Natural killer cell (primary cell): ENCODE measurements around the gene ACTL7A. TPM values are rescaled to one million over a fixed set of nuclear protein-coding genes. Genes with fewer than 3 reads are reported as not detected.
A peak's percentile ranks its signal among the peaks of the same experiment; 100 is the strongest.

Experiments used
- ATAC-seq, 3 donors: fragments of 150-1000 bp in 2 of 3; fragments of 200-7000 bp in 1 of 3; cut with Tn5 transposase; 1 replicate in 1 of 3; 2 replicates in 2 of 3; pipeline ENCODE4 v1.10.0; 2021; ENCODE audit warnings: mild to moderate bottlenecking in 2 of 3, moderate library complexity in 2 of 3
- DNase-seq, 2 donors: peaks; one replicate each; pipeline versions ENCODE4 v3.0.0 to v3.0.0-alpha.2; 2013 to 2021; ENCODE audit warnings: mixed read lengths in 1 of 2
- H3K27ac ChIP-seq: one replicate; pipeline ENCODE4 v1.5.1; 2013; ENCODE audit warnings: mild to moderate bottlenecking, low read length
- H3K27me3 ChIP-seq: one replicate; pipeline ENCODE4 v1.6.1; 2013; ENCODE audit warnings: low read length; ENCODE audit not compliant: control insufficient read depth, insufficient read depth
- H3K36me3 ChIP-seq: one replicate; pipeline ENCODE4 v1.6.1; 2013; ENCODE audit warnings: low read length; ENCODE audit not compliant: control insufficient read depth, insufficient read depth
- H3K4me1 ChIP-seq: one replicate; pipeline ENCODE4 v1.6.1; 2013; ENCODE audit warnings: low read length; ENCODE audit not compliant: control insufficient read depth, insufficient read depth
- H3K4me3 ChIP-seq: one replicate; pipeline ENCODE4 v1.5.1; 2013; ENCODE audit warnings: low read length
- H3K9me3 ChIP-seq: one replicate; pipeline ENCODE4 v1.6.1; 2013; ENCODE audit warnings: low read length; ENCODE audit not compliant: control insufficient read depth, insufficient read depth
- H3K27ac Mint-ChIP-seq, 2 donors: one replicate each; pipeline ENCODE4 v1.8.0; 2022; ENCODE audit warnings: mild to moderate bottlenecking in 2 of 2, mixed read lengths in 2 of 2, moderate library complexity in 1 of 2
- H3K27me3 Mint-ChIP-seq, 2 donors: one replicate each; pipeline ENCODE4 v1.8.0; 2022; ENCODE audit warnings: low read depth in 2 of 2, mixed read lengths in 2 of 2
- H3K36me3 Mint-ChIP-seq: one replicate; pipeline ENCODE4 v1.8.0; 2022; ENCODE audit warnings: mixed read lengths
- H3K4me1 Mint-ChIP-seq, 2 donors: one replicate each; pipeline ENCODE4 v1.8.0; 2022; ENCODE audit warnings: mixed read lengths in 2 of 2
- H3K4me3 Mint-ChIP-seq: one replicate; pipeline ENCODE4 v1.8.0; 2022; ENCODE audit warnings: mild to moderate bottlenecking, moderate library complexity, mixed read lengths
- H3K9me3 Mint-ChIP-seq, 2 donors: one replicate each; pipeline ENCODE4 v1.8.0; 2022; ENCODE audit warnings: mixed read lengths in 2 of 2
- CTCF ChIP-seq: fragments of 200-600 bp; IDR thresholded peaks from one replicate; pipeline ENCODE4 v1.8.0; 2022; ENCODE audit warnings: antibody characterized with exemption
- WGBS: methylation state at CpG from one replicate; pipeline ENCODE4 v1.1.7; 2013; ENCODE audit warnings: missing lambda C conversion rate; ENCODE audit not compliant: insufficient coverage; 5-methylcytosine and 5-hydroxymethylcytosine counted together
- intact Hi-C: fragments of 100-400 bp; cut with micrococcal nuclease; formaldehyde crosslinking; loops from one replicate; pipeline ENCODE4 v1.14.2; 2022
- total RNA-seq, 4 donors: library from RNA; stranded (reverse); fragments of 120-200 nt in 1 of 4; gene quantifications; one replicate each; pipeline versions ENCODE4 v1.2.3 to v1.2.4, GENCODE V29; 2013 to 2022

ACTL7A gene
- total RNA-seq, 3 donors from 2014 or later (not counting 1 experiment from before 2014, with no cell fraction given) = not detected

DNA sequence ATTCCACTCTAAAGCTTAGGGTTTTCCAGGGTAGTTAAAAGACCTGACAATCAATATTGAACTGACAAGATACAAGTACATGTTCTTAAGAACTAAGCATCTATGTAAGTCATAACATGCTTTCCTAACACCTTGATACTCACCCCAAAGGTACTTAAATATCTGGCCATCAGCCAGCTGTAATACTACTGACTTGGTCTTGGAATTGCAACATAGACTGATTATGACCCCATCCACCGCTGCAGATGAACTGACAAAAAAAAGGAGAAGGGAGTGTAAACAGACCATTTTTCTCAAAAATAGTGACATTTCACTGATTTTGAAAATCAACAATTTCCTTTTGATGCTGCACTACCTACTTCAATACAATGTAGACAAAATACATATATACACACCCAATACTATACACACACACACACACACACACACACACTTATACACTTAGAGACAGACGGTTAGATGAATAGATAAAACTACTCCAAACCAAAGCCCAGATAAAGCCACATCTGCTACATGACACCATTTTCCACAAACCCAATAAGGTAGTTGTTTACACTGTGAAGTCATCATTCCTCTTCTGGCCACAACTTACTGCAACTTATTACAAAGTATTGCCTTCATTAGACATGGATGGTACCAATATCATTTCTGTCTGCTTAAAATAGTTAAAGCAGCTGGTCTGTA lies 41.5 kb downstream of the ACTL7A start:
- WGBS = 87% methylated on average over 2 of the region's 2 CpGs
- TF ChIP-seq CTCF = no peak
- Histone ChIP-seq H3K4me1 (no peaks in the 10 kb centered on the region), H3K4me3 (no peak overlapping the region), H3K27ac (no peak overlapping the region), H3K9me3 (no peaks in the 10 kb centered on the region), H3K27me3 (no peaks in the 10 kb centered on the region), H3K36me3 (peaks cover 89% of the 10 kb centered on the region)
- ATAC-seq (peak in 1 of 3 donors; percentile 64), DNase-seq (no peak)
- Mint-ChIP-seq H3K4me3 (no peak overlapping the region), H3K4me1 (no peaks in the 10 kb centered on the region), H3K27me3 (no peaks in the 10 kb centered on the region), H3K27ac (no peak overlapping the region), H3K9me3 (no peaks in the 10 kb centered on the region), H3K36me3 (peaks cover 32% of the 10 kb centered on the region)
- intact Hi-C loops = no loop called here

- H3K4me1 ChIP-seq = no peaks in the 10 kb centered on the region
- Mint-ChIP-seq H3K4me1 (no peaks in the 10 kb centered on the region), H3K36me3 (peaks cover 38% of the 10 kb centered on the region), H3K4me3 (no peak overlapping the region), H3K27me3 (no peaks in the 10 kb centered on the region), H3K27ac (no peak overlapping the region), H3K9me3 (no peaks in the 10 kb centered on the region)
- no peak for DNase-seq
- no peak overlapping the region for H3K27ac ChIP-seq
- no peak for ATAC-seq
- 100% methylated on average over 1 of the region's 3 CpGs for WGBS
- no peak overlapping the region for H3K4me3 ChIP-seq
- H3K27me3 ChIP-seq = no peaks in the 10 kb centered on the region
- H3K36me3 ChIP-seq = peaks cover 91% of the 10 kb centered on the region
- no peak for TF ChIP-seq CTCF
- intact Hi-C loops = no loop called here
- H3K9me3 ChIP-seq = no peaks in the 10 kb centered on the region
Observed at GRCh38 chr9:108904161-108904560, 42.1 kb downstream of the ACTL7A start.

DNA sequence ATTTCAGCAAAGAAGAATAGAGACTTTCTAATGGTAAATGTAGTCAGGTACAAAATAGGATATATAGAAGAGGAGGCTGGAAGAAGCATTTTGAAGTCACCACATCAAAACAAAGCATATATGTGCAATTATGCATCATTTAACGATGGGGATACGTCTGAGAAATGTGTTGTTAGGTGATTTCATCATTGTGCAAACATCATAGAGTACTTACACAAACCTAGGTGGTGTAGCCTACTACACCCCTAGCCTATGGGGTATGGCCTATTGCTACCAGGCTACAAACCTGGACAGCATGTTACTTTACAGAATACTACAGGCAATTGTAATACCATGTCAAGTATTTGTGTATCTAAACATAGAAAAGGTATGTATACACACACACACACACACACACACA lies 43.4 kb downstream of the ACTL7A start:
- Histone ChIP-seq H3K4me3 (no peak overlapping the region), H3K4me1 (no peaks in the 10 kb centered on the region), H3K9me3 (no peaks in the 10 kb centered on the region), H3K27ac (no peak overlapping the region), H3K36me3 (peaks cover 90% of the 10 kb centered on the region), H3K27me3 (no peaks in the 10 kb centered on the region)
- peaks cover 3% of the 10 kb centered on the region in 2 donors for H3K4me1 Mint-ChIP-seq
- ATAC-seq (no peak), DNase-seq (no peak)
- WGBS = 100% methylated on average over 1 of the region's 2 CpGs
- no peaks in the 10 kb centered on the region for H3K9me3 Mint-ChIP-seq
- intact Hi-C loops = no loop called here
- peaks cover 48% of the 10 kb centered on the region for H3K36me3 Mint-ChIP-seq
- no peak for TF ChIP-seq CTCF
- no peak overlapping the region for H3K4me3 Mint-ChIP-seq
- H3K27ac Mint-ChIP-seq = no peak overlapping the region
- H3K27me3 Mint-ChIP-seq = no peaks in the 10 kb centered on the region

DNA sequence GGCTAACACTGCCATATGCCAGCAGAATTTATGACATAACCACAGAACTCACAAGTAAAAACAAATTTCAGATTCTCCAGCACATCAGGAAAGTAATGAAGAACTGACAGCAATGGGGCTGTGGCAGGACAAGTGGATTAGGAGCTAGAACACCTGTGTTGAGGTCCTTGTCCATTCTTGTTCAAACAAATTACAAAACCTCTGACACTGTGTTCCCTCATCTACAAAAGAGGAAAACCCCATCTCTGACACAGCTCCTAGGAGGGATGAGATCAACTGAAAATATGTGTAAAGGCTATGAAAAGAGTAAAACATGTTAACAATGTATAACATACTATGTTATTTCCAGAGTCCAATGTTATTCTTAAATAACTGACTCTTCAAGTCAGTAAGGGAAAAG lies 48.3 kb downstream of the ACTL7A start:
- Histone ChIP-seq H3K27me3 (no peaks in the 10 kb centered on the region), H3K4me1 (peaks cover 12% of the 10 kb centered on the region), H3K9me3 (no peaks in the 10 kb centered on the region), H3K4me3 (no peak overlapping the region), H3K36me3 (peaks cover 60% of the 10 kb centered on the region), H3K27ac (no peak overlapping the region)
- peak overlapping the region; percentile 75 to 83 for H3K27ac Mint-ChIP-seq
- peaks cover 40% of the 10 kb centered on the region for H3K36me3 Mint-ChIP-seq
- no peak for TF ChIP-seq CTCF
- DNase-seq (no peak), ATAC-seq (no peak)
- no peaks in the 10 kb centered on the region for H3K9me3 Mint-ChIP-seq
- peaks cover 21 to 22% of the 10 kb centered on the region in 2 donors for H3K4me1 Mint-ChIP-seq
- no peaks in the 10 kb centered on the region for H3K27me3 Mint-ChIP-seq
- H3K4me3 Mint-ChIP-seq = no peak overlapping the region
- intact Hi-C loops = no loop called here
